ENCODE measurements around the gene KXD1.
A peak's percentile ranks its signal among the peaks of the same experiment; 100 is the strongest.

GRCh38 chr19:18519962-18520847, 37.5 kb upstream of the KXD1 start:
- no peak for TF ChIP-seq POLR2A (IDR thresholded peaks at IDR 0.05)
- TF ChIP-seq CTCF (IDR thresholded peaks at IDR 0.05), result peak; percentile 52 to 71
